ENCODE results near the gene RARRES1. TPM values are rescaled to one million over a fixed set of nuclear protein-coding genes. Genes with fewer than 3 reads are reported as not detected.

The RARRES1 gene
- total RNA-seq, 1 experiment from 2014 or later: 1.3 TPM

- ATAC-seq (no peak), DNase-seq (ENCODE audit: low read depth, low spot score) (no peak)
- Histone ChIP-seq H3K4me3 (ENCODE audit: low read depth in 2 of 2, low read length in 2 of 2) (no peak overlapping the region), H3K27me3 (ENCODE audit: control insufficient read depth, insufficient read depth, low read length) (no peaks in the 10 kb centered on the region), H3K27ac (ENCODE audit: low read length) (no peak overlapping the region), H3K36me3 (ENCODE audit: control insufficient read depth, insufficient read depth, low read length) (peaks cover 12% of the 10 kb centered on the region; the same call in 1 of the 2 replicates), H3K9me3 (ENCODE audit: control insufficient read depth, insufficient read depth, low read depth, low read length) (no peaks in the 10 kb centered on the region), H3K4me1 (ENCODE audit: control insufficient read depth, insufficient read depth, low read length) (no peaks in the 10 kb centered on the region)
- ChIA-PET CTCF (no interaction called here), POLR2A (no interaction called here)
- in situ Hi-C loops (cut with HindIII; ENCODE audit: low pct_unique_long_range_greater_than_20kb, low sequenced_read_pairs) (no loop called here), intact Hi-C loops (cut with micrococcal nuclease; ENCODE audit: unreplicated experiment) (no loop called here)
- TF ChIP-seq, protein P1, sequence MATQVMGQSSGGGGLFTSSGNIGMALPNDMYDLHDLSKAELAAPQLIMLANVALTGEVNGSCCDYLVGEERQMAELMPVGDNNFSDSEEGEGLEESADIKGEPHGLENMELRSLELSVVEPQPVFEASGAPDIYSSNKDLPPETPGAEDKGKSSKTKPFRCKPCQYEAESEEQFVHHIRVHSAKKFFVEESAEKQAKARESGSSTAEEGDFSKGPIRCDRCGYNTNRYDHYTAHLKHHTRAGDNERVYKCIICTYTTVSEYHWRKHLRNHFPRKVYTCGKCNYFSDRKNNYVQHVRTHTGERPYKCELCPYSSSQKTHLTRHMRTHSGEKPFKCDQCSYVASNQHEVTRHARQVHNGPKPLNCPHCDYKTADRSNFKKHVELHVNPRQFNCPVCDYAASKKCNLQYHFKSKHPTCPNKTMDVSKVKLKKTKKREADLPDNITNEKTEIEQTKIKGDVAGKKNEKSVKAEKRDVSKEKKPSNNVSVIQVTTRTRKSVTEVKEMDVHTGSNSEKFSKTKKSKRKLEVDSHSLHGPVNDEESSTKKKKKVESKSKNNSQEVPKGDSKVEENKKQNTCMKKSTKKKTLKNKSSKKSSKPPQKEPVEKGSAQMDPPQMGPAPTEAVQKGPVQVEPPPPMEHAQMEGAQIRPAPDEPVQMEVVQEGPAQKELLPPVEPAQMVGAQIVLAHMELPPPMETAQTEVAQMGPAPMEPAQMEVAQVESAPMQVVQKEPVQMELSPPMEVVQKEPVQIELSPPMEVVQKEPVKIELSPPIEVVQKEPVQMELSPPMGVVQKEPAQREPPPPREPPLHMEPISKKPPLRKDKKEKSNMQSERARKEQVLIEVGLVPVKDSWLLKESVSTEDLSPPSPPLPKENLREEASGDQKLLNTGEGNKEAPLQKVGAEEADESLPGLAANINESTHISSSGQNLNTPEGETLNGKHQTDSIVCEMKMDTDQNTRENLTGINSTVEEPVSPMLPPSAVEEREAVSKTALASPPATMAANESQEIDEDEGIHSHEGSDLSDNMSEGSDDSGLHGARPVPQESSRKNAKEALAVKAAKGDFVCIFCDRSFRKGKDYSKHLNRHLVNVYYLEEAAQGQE (IDR thresholded peaks at IDR 0.05; ENCODE audit: insufficient read depth in 1 of 2, low read depth in 2 of 2, low read length in 1 of 2): no peak
- no peak for TF ChIP-seq TCF7L2 (IDR thresholded peaks at IDR 0.05; ENCODE audit: low read depth, low read length)
- no peak for TF ChIP-seq SIN3A (IDR thresholded peaks at IDR 0.05; ENCODE audit: borderline replicate concordance, insufficient read depth, low read depth, low read length)
- TF ChIP-seq CTCF (IDR thresholded peaks at IDR 0.05): no peak
- TF ChIP-seq POLR2AphosphoS5 (IDR thresholded peaks at IDR 0.05; ENCODE audit: low read depth, low read length): no peak
- no TSS peak for BruUV-seq (replicated peaks)
These were observed 51.4 kb downstream of the RARRES1 start for GRCh38 chr3:158680861-158681260.

GRCh38 chr3:158679547-158680000 lies 52.7 kb downstream of the RARRES1 start:
- POLR2A ChIA-PET: interaction anchor here (0.7 kb wide), 2 partner anchors 21 to 60 kb away, joined by 3 to 4 read pairs; no protein-coding TSS in a partner anchor
- no peaks in the 10 kb centered on the region for H3K9me3 ChIP-seq (ENCODE audit: control insufficient read depth, insufficient read depth, low read depth, low read length)
- in situ Hi-C loops (cut with HindIII; ENCODE audit: low pct_unique_long_range_greater_than_20kb, low sequenced_read_pairs): no loop called here
- H3K27me3 ChIP-seq (ENCODE audit: control insufficient read depth, insufficient read depth, low read length): no peaks in the 10 kb centered on the region
- CTCF ChIA-PET: no interaction called here
- no peak for TF ChIP-seq CTCF (IDR thresholded peaks at IDR 0.05)
- no peak for TF ChIP-seq POLR2AphosphoS5 (IDR thresholded peaks at IDR 0.05; ENCODE audit: low read depth, low read length)
- TF ChIP-seq, protein P1 (IDR thresholded peaks at IDR 0.05; ENCODE audit: insufficient read depth in 1 of 2, low read depth in 2 of 2, low read length in 1 of 2): no peak
- TF ChIP-seq SIN3A (IDR thresholded peaks at IDR 0.05; ENCODE audit: borderline replicate concordance, insufficient read depth, low read depth, low read length): no peak
- TF ChIP-seq TCF7L2 (IDR thresholded peaks at IDR 0.05; ENCODE audit: low read depth, low read length): no peak
- H3K4me3 ChIP-seq (ENCODE audit: low read depth in 2 of 2, low read length in 2 of 2): no peak overlapping the region
- DNase-seq (ENCODE audit: low read depth, low spot score) (no peak), ATAC-seq (no peak)
- no peak overlapping the region for H3K27ac ChIP-seq (ENCODE audit: low read length)
- H3K4me1 ChIP-seq (ENCODE audit: control insufficient read depth, insufficient read depth, low read length): no peaks in the 10 kb centered on the region
- intact Hi-C loops (cut with micrococcal nuclease; ENCODE audit: unreplicated experiment): no loop called here
- peaks cover 3% of the 10 kb centered on the region; the same call in 1 of the 2 replicates for H3K36me3 ChIP-seq (ENCODE audit: control insufficient read depth, insufficient read depth, low read length)
- no TSS peak for BruUV-seq (replicated peaks)
